ENCODE data around the gene ADGB.

ADGB gene

DNA sequence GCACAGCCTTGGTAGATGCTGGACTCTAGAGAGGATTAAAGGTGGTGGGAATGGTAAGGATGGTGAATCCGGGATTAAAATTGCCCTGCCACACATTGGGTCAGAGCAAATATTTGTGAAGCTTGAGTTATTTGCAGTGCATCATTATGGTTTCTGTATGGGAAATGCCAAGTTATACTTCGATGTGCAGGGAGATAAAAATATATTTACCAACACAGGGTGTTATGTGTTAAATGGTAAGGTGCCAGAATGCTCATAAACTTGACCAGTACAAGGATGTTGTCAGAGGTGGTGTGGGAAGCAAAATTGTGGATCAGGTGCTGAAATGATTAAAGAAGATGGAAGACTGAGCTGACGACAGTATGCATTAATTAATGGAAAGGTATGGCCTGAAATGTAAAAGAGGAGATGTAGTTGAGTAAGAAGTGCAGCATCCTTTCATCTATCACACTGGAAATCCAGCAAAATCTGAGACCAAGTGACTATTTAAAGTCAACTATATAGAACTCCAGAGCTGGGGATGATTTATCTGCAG, 262.3 kb downstream of the ADGB start:
- H3K9me3 ChIP-seq (replicated peaks in 1 of 11), result no peaks in the 10 kb centered on the region
- H3K4me1 ChIP-seq, result peaks cover 0 to 9% (median 0%) of the 10 kb centered on the region in 10 experiments; a peak in 3 of 20 replicates
- H3K4me3 ChIP-seq, result no peak overlapping the region
- no peak overlapping the region for H3K9ac ChIP-seq
- no peaks in the 10 kb centered on the region for H3K36me3 ChIP-seq
- no peak for TF ChIP-seq Cebpa-rat (IDR thresholded peaks at IDR 0.05)
- H3K27ac ChIP-seq, result no peak overlapping the region
- no peak overlapping the region for H3K4me2 ChIP-seq
- no peaks in the 10 kb centered on the region for H4K20me1 ChIP-seq
- no peaks in the 10 kb centered on the region for H3K27me3 ChIP-seq

DNA sequence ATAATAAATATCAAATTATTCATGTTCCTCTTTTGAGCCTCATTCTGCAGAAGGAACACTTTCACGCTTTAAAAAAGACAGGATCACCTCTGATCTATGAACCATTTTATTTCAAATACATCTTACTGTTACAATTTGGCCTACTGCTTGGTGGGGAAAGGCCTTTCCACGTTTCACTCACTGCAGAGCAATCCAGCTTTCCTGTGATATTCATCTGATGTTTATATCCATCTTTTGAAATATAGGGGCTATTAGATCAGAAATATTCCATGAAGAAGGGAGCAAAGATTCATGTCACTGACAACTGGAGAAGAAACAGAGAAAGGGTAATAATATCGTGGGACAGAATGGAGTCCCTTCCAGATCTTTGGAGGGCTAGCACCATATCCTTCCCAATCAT, 262.9 kb downstream of the ADGB start:
- no peaks in the 10 kb centered on the region for H4K20me1 ChIP-seq
- no peak overlapping the region; a peak in 1 of 22 replicates for H3K4me2 ChIP-seq
- H3K4me3 ChIP-seq, result no peak overlapping the region
- H3K27ac ChIP-seq, result no peak overlapping the region
- H3K9me3 ChIP-seq (replicated peaks in 1 of 11), result no peaks in the 10 kb centered on the region
- TF ChIP-seq Cebpa-rat (IDR thresholded peaks at IDR 0.05), result no peak
- peaks cover 0 to 9% (median 0%) of the 10 kb centered on the region in 10 experiments; a peak in 3 of 20 replicates for H3K4me1 ChIP-seq
- H3K36me3 ChIP-seq, result no peaks in the 10 kb centered on the region
- no peaks in the 10 kb centered on the region for H3K27me3 ChIP-seq
- no peak overlapping the region for H3K9ac ChIP-seq

DNA sequence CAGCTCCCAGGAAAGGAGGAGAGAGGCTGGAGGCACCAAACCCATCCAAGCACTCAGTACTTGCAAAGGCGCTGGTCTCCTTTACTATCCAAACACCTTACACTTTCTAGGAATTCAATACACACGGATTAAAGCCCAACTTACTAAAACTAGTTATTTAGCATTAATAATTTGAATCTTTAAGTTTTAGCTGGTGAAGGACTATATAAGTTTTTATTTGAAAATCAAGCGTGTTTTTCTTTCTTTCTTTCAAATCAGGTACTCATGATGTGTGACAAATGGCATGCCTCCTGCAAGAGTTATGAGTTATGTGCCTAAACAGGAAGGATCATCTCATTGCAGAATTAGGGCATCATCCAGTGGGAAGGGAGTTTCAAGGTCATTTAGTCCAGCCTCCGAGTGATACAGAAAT, 263.7 kb downstream of the ADGB start:
- Histone ChIP-seq H3K27ac (no peak overlapping the region), H3K4me3 (no peak overlapping the region), H3K36me3 (no peaks in the 10 kb centered on the region), H3K9ac (no peak overlapping the region), H4K20me1 (no peaks in the 10 kb centered on the region), H3K27me3 (no peaks in the 10 kb centered on the region), H3K4me1 (peaks cover 0 to 9% (median 0%) of the 10 kb centered on the region in 10 experiments; a peak in 3 of 20 replicates), H3K9me3 (replicated peaks in 1 of 11) (no peaks in the 10 kb centered on the region), H3K4me2 (no peak overlapping the region)
- no peak for TF ChIP-seq Cebpa-rat (IDR thresholded peaks at IDR 0.05)

DNA sequence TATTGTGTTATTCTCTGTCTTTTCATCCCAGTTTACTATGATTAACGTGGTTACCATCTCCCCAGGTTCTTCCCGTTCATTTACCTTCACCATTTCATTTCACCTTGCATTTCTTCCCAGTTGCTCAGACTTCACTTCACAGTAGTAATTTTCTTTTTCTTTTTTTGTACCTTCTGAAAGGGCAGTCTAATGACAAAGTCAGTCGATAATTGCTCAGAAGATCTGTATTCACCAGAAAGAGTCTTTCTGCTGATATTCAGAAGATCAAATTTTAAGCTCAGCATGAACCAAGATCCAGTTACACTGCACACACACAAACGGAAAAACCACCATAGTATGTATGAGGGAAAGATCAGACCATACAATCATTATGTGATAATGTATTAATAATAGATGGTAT, 265.5 kb downstream of the ADGB start:
- Histone ChIP-seq H3K9ac (no peak overlapping the region), H3K36me3 (no peaks in the 10 kb centered on the region), H3K4me2 (no peak overlapping the region), H3K27ac (no peak overlapping the region), H3K4me3 (no peak overlapping the region), H4K20me1 (no peaks in the 10 kb centered on the region), H3K9me3 (replicated peaks in 1 of 11) (no peaks in the 10 kb centered on the region), H3K4me1 (peaks cover 0 to 4% (median 0%) of the 10 kb centered on the region in 10 experiments; a peak in 1 of 20 replicates), H3K27me3 (no peaks in the 10 kb centered on the region)
- no peak for TF ChIP-seq Cebpa-rat (IDR thresholded peaks at IDR 0.05)

DNA sequence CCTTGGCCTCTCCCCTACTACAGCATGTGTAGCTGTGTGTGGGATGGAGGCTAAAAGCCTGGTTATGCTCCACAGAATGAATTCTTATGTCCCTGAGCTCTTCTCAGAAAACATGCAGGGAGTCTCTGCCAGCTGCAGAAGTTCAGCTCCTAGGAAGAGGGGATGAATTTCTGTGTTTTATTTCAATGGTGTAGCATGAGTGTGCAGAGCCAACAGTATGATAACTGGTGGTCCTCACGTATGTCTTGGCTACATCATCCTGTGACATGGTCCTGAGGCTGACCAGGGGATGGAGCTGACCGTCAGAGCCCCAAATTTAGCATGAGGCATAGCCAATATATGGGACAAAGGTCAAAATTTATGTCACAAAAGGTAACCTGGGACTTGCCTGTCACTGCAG, 266.1 kb downstream of the ADGB start:
- H3K27ac ChIP-seq, result no peak overlapping the region
- no peak overlapping the region for H3K9ac ChIP-seq
- no peak overlapping the region for H3K4me3 ChIP-seq
- H3K36me3 ChIP-seq, result no peaks in the 10 kb centered on the region
- no peaks in the 10 kb centered on the region for H4K20me1 ChIP-seq
- no peak overlapping the region for H3K4me2 ChIP-seq
- peaks cover 0 to 4% (median 0%) of the 10 kb centered on the region in 10 experiments; a peak in 1 of 20 replicates for H3K4me1 ChIP-seq
- no peak for TF ChIP-seq Cebpa-rat (IDR thresholded peaks at IDR 0.05)
- H3K27me3 ChIP-seq, result no peaks in the 10 kb centered on the region
- H3K9me3 ChIP-seq (replicated peaks in 1 of 11), result no peaks in the 10 kb centered on the region
